HS-5 (cell line): ENCODE data around the gene GSE1.

Experiments used
- DNase-seq: peaks from one replicate; pipeline ENCODE4 v3.0.0-alpha.2; 2012; ENCODE audit warnings: low read depth

The GSE1 gene

DNA sequence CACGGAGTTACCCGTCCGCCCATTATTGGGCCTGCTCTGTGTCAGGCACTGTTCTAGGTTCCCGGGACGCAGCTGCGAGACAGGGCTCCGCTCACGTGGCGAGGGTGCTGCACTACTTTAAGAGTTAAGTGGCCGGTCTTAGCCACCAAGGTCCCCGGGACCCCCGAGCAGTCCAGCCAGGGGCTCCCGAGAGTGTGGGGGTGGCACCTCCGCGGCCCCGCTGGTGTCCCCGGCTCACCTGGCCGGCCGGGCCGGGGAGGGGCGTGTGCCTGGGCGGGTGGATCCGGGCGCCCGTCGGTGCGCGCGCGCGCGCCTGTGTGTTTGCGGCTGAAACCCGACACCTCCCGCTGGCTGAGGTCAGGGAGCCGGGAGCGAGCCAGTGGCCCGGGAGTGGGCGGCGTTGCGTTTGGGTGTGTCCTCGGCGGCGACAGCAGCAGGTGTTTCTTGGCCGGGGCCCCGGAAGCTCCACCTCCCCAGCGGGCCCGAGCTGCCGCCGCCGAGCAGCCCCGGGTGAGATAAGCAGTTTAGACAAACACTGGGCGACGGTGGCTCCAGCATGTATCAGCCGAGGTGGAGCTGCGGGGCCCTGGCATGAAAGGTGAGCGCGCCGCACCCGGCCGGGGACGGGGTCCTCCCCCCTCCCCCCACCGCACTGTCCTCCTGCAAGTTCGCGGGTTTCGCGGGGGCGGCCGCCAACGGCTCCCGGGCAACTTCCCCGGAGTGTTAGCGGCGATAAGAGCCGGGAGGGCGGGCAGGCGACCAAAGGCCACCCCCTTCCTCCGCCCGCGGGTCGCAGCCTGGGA is at the start of gene GSE1:
Gene GSE1, plus strand, starts transcription at position 522 of the 803 bp plus-strand sequence. Its CDS starts 70 bp downstream, at position 592.
- DNase-seq: peak; percentile 9

DNA sequence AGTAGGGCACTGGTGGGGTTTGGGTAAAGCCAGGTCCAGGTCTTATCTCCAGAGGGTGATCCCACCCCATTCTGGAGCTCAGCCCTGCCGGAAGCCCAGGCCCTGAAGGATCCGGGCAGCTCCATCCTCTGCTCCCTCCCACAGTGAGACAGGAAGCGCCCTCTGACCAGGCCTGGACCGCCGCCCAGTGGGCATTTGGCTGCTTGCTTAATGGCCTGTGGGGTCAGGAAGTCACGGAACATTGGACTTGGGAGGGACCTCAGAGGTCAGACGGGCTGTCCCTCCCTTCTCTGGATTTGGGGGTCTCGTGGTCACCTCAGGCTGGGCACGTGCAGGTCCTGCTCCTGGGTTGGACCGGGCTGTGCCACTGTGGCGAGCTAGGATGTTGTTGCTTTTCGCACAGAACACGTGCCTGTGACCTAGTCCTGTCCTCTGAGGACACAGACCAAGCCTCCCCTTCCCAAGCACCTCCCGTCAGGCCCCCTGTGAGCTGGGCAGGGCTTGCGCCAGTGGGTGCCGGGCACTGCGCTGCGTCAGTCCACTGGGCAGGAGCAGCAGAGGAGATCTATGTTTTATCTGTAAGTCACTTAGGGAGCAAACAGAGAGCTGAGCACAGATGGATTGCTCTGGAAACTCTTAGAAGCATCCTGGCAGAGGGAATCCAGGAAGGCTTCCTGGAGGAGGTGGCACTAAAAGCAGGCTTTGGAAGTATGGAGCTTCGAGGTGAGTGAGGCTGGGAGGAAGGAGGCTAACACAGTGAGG is 49.4 kb upstream of the GSE1 start:
- DNase-seq: no peak

GRCh38 chr16:85564277-85565051 is 48.7 kb upstream of the GSE1 start:
- DNase-seq: no peak

- DNase-seq: no peak
Observed at GRCh38 chr16:85565340-85565739, 47.8 kb upstream of the GSE1 start.

DNA sequence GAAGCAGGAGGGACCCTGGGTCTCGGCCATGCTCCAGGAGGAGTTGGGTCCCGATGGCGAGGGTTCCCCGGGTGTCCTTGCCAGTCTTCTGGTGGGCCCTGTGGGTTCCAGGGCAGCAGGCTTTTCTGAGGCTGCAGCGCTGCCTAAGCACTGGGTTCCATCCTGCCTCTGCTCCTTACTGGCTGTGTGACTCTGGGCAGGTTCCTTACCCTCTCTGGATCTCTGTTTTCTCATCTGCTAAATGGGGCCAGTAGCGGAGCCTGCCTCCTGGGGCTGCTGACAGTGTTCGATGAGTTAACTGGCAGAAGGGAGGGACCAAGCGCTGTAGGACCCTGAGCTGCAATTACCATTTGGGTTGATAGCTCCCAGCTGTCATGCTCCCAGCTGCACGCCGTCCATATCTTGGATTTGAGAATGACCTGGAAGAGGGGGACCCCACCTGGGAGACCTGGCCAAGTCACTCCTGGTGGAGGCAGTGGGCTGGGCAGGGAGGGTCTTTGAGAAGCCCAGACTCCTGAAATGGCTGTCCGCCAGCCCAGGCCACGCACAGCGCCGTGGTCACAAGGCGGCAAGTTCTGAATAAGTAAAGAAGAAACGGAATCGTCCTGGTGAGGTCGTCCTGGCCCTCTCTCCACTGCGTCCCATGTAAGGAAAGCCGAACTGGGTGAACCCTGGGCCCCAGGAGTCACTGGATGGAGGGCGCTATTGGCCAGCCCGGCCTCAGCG is 47.2 kb upstream of the GSE1 start:
- no peak for DNase-seq

DNA sequence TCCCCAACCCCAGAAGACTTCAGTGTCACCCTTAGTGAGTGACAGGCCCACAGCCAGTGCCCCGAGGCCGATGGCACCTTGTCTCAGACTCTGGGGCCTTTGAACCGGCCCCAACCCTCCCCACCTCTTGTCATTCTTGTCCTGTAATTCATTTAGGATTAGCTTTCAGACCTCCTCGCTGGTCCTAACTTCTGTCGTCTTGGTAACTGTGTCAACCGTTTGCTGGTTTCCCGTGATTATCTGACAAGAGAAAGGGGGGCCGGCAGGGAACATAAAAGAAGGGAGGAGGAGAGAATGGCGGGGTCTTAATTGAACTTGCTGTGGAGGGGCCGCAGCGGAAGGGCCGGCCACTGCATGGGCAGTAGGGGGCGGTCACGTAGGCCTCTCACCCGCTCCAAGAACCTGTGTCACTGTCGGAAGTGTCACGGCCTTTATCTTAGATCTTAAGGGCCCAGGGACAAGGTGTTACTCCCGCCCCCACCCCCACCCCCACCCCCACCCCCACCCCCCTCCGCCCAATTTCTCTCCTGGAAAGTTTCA is 46.5 kb upstream of the GSE1 start:
- DNase-seq: no peak

DNA sequence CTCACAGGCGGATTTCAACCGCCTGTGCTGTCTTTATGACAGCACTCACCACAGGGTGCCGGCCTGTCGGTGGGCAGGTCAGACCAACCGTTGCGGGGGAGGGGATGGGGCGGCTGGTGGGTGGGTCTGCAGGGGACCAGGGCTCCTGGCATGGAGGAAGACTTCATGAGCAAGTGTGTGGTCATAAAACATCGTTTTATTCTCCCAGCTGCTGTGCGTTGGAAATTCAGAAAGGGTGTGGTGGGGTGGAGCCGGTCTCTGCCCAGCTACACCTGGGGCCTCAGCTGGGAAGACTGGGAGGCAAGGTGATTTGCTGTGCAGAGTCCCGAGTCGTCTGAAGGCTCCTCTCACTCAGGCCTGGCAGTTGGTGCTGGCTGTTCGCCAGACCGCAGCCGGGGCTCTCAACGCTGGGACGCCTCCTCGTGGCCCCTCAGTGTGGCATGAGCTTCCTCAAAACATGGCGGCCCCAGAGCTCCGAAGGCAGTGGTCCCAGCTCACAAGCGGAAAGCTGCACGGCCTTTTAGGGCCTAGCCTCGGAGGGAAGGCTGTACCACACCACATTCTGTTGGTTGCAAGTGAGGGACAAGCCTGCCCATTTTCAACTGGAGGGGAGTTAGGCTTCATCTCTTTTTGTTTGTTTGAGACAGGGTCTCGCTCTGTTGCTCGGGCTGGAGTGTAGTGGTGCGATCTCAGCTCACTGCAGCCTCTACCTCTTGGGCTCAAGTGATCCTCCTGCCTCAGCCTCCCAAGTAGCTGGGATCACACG is 45.8 kb upstream of the GSE1 start:
- DNase-seq: no peak

DNA sequence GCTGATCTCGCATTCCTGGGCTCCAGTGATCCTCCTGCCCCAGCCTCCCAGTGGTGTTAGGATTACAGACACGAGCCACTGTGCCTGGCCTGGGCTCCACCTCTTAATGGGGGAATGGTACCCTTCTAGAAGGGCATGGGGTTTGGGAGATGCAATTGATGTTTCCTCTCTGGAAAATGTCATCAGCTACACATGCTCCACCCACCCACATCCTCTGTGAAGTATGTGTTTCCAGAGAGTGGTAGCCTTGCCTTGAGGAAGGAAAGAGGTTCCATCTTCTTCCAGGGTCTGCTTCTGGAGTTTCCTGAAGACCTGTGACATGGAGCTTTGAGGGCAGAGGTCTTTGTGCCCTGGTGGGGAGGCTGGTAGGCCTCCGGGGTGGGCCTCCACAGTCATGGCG is 45.2 kb upstream of the GSE1 start:
- DNase-seq: no peak

- no peak for DNase-seq
Observed at GRCh38 chr16:85568519-85568918, 44.6 kb upstream of the GSE1 start.

DNA sequence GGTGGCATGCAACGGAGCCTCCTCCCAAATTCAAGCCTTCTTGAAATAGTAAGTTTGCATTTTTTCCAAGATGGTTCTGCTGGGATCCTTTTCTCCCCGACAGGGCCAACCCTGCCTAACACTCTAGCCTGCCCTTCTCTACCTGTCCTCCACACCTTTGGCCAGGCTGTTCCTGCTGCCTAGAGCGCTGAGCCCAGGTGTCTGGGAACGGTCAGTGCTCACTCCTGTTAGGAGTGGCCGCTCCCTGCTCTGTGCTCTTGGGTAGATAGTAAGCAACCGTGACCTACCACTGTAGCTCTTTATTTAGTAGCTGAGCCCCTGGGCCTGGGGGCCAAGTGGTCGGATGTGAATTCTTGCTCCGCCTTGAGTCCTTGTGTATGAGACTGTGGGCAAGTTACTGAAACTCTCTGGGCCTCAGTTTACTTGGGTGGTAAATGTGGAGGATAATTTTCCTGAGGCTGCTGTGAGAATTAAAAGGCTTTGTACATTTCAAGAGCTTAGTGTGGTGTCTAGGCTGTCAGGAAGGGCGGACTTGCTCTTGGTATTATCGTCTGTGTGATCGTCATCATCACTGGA is 44.0 kb upstream of the GSE1 start:
- DNase-seq: no peak

GRCh38 chr16:85569615-85570212 is 43.4 kb upstream of the GSE1 start:
- DNase-seq: no peak

GRCh38 chr16:85570213-85570734 is 42.8 kb upstream of the GSE1 start:
- DNase-seq: no peak

DNA sequence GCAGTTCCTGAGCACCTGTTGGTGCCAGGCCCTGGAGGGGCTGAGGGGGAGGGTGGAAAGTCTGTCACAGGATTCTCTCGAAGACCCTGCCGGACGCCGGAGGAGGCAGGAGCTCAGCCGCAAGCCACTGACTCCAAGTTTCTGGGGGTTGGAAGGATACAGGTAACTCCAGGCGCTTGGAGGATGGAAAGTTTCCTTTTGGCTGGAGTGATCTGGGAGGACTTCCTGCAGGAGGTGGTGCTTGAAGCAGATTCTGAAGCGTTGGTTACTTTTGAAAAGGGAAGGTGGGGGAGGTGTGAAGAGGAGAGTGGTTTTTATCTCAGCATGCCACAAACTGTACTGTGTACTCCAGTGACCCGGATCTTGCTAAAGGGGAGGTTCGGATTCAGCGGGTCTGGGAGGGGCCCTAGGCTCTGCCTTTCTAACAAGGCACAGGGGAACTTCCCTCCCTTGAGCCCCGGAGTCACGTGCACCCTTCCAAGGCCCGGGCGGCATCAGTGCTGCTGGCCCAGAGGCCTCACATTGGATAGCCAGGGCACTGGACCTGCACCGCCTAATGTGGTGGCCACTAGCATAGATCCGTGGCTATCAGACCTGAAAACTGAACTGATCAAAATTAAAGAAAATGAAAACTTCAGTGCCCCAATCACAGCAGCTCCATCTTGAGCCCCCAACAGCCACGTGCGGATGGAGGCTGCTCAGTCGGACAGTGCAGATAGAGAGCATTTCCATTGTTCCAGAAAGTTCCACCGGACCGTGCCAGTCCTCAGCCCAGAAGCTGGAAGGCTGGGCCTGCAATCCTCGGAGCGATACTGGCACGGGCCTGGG is 42.2 kb upstream of the GSE1 start:
- no peak for DNase-seq

GRCh38 chr16:85571563-85571812 is 41.6 kb upstream of the GSE1 start:
- DNase-seq: no peak

DNA sequence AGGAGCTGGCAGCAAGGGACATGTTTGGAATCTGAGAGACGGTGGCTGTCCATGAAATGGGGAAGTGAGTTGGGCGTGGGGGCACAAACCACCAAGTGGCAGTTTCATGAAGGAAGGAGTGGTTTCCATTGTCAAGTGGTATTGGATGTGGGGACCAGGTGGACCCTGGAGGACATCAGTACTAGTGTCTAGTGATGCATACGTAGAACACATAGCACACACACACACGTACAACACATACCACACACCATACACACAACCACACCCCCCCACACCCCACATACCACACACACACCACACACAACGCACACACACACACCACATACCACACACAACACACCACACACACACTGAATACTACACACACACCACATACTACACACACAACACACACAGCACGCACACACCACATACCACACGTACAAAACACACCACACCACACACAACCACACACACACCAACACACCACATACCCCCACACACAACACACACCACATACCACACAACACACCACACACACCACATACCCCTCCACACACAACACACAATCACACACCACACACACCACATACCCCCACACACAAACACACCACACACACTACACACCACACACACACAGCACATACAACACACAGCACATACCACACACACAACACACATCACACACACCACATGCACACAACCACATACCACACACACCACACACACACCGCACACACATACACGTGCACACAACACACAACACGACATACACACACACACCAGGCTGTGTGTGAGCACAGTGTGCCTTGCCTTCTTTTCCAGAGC is 41.1 kb upstream of the GSE1 start:
- DNase-seq: no peak

DNA sequence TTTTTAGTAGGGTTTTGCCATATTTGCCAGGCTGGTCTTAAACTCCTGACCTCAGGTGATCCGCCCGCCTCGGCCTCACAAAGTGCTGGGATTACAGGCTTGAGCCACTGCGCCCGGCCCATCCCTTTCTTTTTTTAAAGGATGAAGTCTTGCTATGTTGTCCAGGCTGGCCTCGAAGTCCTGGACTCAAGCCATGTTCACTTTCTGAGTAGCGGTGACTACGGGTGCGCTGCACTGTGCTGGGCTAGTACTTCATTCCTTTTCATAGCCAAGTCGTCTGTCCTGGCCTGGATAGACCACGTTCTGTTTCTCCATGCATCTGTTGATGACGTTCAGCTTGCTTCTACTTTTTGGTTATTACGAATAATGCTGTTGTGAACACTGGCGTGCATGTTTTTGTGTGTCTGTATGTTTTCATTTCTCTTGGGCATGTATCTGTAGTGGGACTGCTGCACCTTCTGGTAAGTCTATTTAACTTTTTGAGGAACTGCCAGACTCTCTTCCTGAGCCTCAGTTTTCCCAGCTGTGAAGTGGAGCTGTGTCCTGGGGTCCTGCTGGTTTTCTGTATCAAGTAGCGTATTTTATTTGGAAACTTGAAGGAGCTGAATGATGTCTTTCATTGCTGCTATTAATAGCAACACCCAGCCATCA is 40.0 kb upstream of the GSE1 start:
- DNase-seq: no peak

DNA sequence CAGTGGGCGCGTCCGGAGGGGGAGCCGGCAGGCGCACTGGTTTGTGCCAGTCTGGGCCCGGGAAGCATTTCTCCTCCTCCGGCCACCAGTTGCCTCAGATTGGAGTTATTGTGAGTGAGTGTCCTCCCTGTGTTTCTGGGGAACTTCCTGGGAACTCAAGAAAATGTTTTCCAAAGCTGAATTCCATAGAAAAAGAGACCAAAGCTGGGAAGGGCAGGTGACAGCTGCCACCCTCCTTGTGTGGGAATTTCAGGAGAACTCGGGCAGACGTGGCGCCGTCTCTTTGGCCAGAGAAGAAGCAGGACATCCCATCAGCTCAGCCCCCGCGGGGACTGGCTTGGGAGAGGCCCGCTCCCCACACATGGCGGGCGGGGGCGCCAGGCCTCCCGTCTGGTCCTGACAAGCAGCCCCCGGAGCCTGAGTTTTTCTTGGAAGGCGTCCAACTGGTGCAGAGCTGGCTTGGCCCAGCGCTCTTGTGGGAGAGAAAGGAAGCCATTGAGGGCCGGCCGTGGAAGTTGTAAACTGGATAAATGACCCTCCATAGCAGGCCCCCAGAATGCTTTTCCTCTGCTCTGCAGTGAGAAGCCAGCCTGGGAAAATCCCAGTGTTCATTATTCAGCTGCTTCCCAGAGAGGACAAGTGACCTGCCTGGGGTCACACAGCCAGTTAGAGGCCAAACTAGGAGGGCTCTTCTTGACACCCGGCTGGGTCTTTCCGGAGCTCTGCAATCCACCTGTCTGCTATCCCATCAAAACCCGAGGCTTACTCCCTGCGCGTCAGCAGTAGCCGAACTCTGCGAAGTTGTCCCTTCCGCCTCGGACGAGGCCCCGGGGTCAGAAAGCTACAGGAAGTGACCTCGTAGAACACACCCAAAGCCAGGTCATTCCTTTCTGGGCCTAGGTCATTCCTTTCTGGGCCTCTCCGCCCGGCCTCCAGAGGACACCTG is 39.2 kb upstream of the GSE1 start:
- DNase-seq: no peak
